GM18519 (cell line): ENCODE measurements around the gene ZNF655.
A peak's percentile ranks its signal among the peaks of the same experiment; 100 is the strongest.
"Not testable (repeated sequence)": the region's sequence is repeated elsewhere in the genome, so short reads cannot be mapped to it uniquely, and the experiment has no call there.

ENCODE experiments used
- ATAC-seq: cut with Tn5 transposase; IDR thresholded peaks from one replicate; pipeline ENCODE4 v1.9.1; 2021; ENCODE audit warnings: mild to moderate bottlenecking, moderate library complexity; ENCODE audit not compliant: unreplicated experiment, low FRiP score

Gene ZNF655, protein sequence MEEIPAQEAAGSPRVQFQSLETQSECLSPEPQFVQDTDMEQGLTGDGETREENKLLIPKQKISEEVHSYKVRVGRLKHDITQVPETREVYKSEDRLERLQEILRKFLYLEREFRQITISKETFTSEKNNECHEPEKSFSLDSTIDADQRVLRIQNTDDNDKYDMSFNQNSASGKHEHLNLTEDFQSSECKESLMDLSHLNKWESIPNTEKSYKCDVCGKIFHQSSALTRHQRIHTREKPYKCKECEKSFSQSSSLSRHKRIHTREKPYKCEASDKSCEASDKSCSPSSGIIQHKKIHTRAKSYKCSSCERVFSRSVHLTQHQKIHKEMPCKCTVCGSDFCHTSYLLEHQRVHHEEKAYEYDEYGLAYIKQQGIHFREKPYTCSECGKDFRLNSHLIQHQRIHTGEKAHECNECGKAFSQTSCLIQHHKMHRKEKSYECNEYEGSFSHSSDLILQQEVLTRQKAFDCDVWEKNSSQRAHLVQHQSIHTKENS

DNA sequence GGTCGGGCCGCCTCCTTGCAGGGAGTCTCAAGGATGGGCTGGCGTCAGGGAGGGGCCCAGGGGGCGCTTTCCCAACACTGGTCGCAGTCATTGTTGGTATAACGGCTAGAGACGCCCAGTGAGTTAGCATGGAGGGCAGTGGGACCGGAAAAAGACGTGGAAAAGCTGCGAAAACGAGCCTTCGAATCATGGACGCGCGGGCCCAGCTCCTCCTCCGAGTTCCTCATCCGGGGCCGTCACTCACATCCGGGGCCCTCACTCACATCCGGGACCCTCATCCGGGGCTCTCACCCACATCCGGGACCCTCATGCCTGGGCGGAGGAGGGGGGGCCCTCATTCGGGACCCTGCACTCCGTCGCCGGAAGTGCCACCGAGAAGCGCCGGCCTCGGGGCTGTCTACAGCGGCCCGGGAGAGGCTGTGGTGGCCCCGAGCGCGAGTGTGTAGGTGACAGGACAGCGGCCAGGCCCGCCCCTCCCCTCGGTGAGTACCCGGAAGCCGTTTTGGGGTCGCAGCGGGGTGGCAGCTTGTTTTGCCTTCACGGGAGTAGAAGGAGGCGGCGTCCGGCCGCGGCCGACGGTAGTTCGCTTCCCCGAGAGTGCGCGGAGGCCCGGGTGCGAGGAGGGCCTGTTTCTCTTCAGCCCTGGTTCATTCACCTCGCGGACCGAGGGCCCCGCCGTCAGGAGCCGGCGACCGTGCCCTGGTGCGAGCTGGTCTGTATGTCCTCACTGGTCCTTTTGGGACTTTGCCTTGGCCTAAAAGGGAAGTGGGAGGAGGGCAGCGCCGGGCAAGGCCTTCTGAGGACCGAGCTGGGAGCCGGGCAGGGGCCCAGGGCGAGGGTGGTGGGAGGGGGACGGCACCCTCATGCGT, at the start of gene ZNF655:
ZNF655 (plus strand) TSS at position 337 of the 869 bp plus-strand sequence. CDS start 1,918 bp downstream, outside the sequence.
- peak; percentile 54 for ATAC-seq

DNA sequence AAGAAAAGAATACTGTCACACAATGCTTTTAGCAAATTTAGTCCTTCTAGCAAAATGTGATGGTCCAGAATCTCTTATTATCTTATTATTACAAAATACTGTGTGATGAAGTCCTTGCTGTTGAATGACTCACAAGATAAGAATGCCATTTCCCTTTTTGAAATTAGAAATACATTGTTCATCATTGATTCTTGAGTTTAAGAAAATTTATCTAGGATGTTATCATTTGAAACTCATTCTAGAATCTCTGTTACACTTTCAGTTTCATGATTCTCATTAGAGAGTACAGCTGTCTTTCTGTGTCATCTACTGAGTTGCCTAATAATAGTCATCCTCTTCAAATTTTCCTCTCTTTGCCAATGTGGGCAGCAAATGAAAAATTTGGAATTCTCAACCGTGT, 44.4 kb upstream of the ZNF655 start:
- no peak for ATAC-seq

DNA sequence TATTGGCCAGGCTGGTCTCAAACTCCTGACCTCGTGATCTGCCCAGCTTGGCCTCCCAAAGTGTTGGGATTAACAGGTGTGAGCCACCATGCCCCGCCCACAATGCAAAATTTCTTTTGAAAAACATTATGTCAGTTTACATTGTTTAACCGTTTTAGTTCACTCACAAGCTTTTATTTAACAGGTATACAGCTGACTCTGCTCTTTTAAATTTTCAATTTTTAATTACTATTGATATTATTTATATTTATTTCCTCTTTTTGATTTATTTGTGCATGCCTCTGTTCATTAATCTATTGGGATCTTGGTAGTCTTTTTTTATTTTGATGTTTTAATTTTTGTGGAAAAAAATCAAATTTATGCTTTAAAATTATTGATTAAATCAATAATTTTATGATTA, 37.0 kb upstream of the ZNF655 start:
- no peak for ATAC-seq

DNA sequence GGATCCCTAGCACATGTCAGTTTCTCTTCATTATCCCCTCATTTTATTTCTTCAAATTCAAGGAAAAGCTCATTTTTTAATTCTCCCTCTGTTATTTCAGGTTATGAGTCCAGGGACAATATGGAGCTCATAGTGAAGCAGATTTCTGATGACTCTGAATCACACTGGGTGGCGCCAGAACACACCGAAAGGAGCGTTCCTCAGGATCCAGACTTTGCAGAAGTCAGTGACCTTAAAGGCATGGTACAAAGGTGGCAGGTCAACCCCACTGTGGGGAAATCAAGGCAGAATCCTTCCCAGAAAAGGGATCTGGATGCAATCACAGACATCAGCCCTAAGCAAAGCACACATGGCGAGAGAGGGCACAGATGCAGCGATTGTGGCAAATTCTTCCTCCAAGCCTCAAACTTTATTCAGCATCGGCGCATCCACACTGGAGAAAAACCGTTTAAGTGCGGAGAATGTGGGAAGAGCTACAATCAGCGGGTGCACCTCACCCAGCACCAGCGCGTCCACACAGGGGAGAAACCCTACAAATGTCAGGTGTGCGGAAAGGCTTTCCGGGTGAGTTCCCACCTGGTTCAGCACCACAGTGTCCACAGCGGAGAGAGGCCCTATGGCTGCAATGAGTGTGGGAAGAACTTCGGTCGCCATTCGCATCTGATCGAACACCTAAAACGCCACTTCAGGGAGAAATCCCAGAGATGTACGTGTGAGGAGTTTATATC, 32.6 kb upstream of the ZNF655 start:
- ATAC-seq = no peak

DNA sequence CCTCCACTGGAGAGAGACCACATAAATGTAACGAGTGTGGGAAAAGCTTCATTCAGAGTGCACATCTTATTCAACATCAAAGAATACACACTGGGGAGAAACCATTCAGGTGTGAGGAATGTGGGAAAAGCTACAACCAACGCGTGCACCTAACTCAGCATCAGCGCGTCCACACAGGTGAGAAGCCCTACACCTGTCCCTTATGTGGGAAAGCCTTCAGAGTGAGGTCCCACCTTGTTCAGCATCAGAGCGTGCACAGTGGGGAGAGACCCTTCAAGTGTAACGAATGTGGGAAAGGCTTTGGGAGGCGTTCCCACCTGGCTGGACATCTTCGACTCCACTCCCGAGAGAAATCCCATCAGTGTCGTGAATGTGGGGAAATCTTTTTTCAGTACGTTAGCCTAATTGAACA, 27.1 kb upstream of the ZNF655 start:
- ATAC-seq = no peak

DNA sequence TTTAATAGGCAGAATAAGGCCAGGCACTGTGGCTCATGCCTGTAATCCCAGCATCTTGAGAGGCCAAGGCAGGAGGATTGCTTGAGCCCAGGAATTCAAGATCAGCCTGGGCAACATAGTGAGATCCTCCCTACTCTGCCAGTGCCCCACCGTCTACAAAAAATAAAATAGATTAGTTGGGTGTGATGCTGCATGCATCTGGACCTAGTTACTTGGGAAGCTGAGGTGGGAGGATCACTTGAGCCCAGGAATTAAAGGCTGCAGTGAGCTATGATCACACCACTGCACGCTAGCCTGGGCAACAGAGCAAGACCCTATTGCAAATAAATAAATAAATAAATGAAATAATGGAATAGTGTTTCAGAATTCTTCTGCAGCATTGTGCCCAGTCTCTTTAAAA, 22.8 kb upstream of the ZNF655 start:
- ATAC-seq = no peak

DNA sequence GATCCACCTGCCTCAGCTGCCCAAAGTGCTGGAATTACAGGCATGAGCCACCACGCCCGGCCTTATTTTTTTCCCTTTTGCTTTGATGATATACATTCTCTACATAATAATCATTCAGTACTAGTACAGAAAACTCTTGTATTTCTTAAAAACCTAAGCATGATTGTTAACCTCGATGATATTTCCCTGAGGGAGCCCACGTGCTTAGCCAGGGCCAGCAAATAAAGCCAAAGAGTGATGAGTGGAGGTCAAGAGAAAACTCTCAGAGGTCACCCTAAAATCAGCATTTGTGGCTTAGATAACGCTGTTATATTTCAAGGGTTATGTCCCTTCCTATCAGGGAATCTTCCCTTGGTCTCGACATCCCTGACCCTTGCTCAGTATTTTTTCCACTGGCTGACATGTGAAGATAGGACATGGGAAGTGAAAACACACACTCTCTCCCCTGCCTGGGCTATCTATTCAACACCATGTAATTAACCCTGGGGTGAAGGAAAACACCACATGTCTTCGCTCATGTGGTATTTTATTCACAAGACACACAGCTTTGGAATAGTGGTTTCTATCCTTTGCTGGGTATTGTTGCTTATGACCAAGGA, 19.1 kb upstream of the ZNF655 start:
- no peak for ATAC-seq

DNA sequence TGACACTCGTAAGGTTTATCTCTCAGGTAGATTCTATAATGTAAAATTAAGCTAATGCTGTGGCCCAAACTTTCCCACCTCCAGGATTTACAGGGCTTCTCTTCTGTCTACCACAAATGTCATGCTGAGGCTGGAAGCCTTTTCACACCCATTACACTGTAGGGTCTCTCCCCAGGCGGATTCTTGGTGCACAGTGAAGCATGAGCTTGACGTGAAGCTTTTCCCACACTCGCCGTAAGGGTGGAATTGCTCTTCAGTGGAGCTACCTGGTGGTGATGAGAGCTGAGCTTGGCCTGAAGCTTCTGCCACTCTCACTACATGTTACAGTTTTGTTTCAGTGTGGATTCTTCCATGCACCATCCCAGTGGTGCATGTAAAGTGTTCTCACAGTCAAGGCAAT, 17.9 kb upstream of the ZNF655 start:
- no peak for ATAC-seq

DNA sequence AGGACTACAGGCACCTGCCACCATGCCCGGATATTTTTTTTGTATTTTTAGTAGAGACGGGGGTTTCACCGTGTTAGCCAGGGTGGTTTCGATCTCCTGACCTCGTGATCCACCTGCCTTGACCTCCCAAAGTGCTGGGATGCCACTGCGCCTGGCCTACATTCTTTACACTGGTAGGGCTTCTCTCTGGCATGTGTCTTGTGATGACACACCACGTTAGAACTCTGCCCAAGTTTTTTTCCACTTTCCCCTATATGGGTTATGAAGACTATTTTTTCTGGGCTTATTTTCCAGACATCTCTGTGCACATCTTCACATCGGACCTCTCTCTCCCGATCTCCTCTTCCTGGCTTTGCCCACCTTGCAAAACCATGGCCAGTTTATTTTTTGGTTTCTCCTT, 17.2 kb upstream of the ZNF655 start:
- ATAC-seq = no peak

DNA sequence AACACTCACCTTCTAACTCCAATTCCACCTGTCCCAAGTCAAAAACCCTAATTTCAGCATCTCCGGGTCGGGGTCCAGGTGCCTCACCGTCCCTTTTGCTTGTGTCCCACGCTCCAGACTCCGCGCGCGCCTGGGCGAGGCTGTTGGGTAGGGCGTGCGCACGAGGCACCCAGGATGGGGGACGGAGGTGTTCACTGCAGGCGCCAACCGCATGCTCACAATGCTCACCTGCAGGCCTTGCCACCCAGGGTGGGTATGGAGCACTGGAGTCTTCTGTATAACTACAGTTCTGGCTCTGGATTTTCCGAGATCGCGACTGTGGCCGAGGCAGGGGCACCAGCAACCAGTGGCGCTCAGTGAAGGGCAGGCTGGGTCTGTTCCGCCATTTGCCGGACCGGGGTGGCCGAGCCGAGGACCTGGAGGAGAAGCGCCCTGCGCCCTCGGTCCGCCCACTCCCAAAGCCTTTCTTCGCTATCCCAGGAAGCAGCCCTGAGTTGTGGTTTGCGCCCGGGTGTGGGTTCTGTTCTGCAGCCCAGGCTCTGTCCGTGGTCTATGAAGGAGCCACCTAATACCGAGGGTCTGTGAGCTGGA, 15.3 kb upstream of the ZNF655 start:
- ATAC-seq = no peak

DNA sequence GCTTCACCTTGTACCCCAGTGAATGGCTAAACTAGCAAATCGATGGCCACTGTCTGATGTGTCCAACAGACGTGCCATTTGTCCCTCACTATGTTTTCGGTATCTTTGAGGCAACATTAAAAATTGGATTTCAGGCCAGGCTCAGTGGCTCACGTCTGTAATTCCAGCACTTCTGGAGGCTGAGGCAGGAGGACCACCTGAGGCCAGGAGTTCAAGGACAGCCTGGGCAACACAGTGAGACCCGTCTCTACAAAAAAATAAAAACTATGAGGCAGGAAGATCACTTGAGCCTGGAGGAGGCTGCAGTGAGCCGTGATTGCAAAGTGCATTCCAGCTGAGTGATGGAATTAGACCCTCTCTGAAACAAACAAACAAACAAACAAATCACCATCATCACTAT, 14.5 kb upstream of the ZNF655 start:
- ATAC-seq = no peak

DNA sequence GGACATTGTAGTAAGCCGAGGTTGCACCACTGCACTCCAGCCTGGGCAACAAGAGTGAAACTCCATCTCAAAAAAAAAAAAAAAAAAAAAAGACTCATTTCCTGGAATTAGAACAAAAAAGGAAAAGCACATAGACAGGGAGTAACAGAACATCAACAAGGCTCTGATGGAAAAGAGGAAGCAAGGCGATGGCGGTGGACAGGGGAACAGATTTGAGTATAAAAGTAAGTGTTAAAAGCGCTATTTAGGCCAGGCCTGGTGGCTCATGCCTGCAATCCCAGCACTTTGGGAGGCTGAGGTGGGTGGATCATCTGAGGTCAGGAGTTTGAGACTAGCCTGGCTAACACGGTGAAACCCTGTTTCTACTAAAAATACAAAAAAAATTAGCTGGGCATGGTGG, 13.1 kb upstream of the ZNF655 start:
- not testable (repeated sequence) for ATAC-seq

DNA sequence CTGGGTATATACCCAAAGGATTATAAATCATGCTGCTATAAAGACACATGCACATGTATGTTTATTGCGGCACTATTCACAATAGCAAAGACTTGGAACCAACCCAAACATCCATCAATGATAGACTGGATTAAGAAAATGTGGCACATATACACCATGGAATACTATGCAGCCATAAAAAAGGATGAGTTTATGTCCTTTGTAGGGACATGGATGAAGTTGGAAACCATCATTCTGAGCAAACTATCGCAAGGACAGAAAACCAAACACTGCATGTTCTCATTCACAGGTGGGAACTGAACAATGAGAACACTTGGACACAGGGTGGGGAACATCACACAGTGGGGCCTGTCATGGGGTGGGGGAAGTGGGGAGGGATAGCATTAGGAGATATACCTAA, 8.9 kb upstream of the ZNF655 start:
- not testable (repeated sequence) for ATAC-seq

DNA sequence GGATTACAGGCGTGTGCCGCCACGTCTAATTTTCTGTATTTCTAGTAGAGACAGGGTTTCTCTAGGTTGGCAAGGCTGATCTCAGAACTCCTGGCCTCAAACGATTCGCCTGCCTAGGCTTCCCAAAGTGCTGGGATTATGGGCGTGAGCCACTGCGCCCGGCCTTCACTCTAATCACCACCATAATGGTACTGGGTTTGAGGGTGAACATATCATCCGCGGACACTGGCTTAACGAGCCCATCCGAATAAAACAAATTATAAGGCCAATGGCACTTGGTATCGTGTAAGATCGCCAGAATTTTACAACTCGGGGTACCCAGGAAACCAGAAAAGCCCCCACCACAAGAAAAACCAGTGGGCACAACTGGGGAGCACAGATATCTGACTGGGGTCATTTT, 7.1 kb upstream of the ZNF655 start:
- ATAC-seq = peak; percentile 9

DNA sequence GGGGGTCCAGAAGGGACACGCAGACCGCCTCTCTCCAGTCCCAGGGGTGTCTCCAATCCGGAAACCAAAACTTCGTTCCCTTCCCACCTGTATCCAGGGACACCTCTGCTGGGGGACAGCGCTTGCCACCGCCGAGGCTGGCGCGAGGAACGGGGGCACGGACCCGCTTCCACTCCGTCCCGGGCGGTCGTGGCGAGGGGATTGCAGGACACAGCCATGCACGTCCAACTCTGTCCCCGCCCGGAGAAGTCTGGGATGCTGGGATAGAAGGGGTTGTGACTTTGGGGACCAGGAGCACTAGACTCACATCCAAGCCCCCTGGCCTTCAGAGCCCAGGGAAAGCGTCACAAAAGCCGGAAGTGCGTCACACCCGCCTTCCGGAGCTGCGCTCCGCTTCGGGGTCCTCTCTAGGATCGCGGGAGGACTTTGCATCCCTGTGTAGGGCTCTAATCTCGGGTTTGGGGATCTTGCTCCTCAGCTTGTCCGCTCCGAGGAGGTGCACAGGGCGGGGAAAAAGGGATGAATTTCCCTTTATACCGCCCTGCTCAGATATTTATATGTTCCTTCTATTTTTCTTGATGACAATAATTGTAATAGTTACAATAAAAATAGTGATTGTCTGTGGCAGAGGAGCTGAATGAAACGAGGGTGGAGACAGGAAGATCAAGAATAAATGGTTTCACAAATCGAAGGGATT, 6.5 kb upstream of the ZNF655 start, which contains the start of gene FAM200A:
FAM200A (minus strand) TSS at position 348 of the 697 bp plus-strand sequence. CDS start 3,707 bp downstream, outside the sequence.
- ATAC-seq = peak; percentile 69

DNA sequence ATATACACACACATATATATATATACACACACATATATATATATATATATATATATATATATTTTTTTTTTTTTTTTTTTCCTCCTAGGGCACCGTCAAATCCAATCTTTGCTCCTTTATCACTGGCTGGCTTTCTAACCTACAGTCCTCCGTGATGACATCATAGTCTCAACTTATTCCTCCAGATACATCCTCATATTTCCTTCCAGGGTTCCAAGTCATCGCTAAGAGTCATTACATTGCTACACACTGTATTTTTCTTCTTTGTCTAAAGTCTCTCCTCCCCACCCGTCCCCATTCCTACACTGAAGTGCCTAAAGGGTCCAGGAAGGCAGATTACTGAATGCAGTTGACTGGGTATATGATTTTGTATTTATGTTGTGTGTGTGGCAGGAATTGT, 5.4 kb upstream of the ZNF655 start:
- ATAC-seq = no peak

DNA sequence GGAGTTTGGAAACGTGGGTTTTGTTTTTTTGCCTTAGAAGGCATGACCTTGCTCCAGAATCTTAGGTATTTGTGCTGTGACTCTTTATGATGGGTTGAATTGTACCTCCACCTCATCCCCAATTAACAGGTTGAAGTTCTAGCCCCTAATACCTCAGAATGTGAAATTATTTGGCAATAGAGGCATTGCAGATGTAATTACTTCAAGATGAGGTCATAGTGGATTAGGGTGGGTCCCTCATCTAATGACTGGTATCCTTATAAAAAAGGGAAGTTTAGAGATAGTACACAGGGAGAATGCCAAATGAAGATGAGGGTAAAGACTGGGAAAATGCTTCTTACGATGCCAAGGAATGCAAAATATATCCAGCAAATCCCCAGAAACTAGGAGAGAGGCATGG, 3.5 kb upstream of the ZNF655 start:
- no peak for ATAC-seq

DNA sequence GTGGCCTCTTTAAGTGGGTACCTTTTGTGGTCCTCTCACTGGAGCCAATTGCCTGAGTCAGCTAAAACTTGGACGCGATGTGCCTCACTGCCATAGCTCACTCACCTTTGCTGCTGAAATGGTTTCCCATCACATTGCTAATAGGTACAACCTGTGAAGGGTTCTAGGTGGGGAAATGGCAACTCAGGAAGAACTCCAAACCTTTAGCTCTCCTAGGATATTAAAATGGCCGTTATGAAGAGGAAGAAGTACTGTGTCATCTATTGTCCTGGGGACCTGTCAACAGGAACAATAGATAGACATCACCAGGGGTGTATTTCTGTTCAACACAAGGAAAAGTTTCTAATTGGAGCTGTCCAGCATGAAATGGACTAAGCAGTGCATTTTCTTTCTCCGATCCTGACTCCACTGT, 1.2 kb upstream of the ZNF655 start:
- no peak for ATAC-seq

DNA sequence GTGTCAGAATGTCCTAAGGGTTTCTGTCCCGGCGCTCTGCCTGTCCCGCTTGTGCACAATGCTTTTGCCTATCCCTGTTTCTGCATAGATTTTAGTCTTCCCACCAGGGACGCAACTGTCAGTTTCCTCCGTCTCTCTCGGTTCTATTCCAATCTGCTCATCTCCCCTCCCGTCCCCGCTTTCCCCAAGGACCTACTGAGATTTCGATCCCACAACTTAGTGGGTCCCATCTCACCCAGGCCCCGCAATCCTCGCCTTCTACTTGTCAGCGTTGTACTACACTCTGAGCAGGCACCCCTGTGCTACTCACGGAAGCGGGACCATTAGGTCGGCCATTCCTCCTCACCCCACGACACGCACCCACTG, 519 bp upstream of the ZNF655 start:
- ATAC-seq = no peak
